ENCODE measurements around the gene RFESD. TPM values are rescaled to one million over a fixed set of nuclear protein-coding genes. Genes with fewer than 3 reads are reported as not detected.

RFESD gene
- total RNA-seq, 1 donor from 2014 or later: 1.6 TPM

- ATAC-seq (no peak), DNase-seq (ENCODE audit: low spot score) (no peak)
Observed at GRCh38 chr5:95660060-95660459, 13.5 kb downstream of the RFESD start.

- DNase-seq (ENCODE audit: low spot score): no peak
- ATAC-seq: no peak
Observed at GRCh38 chr5:95662946-95663345, 16.4 kb downstream of the RFESD start.

- DNase-seq (ENCODE audit: low spot score): no peak
- peak; percentile 89 for ATAC-seq
Observed at GRCh38 chr5:95664204-95664786, 17.7 kb downstream of the RFESD start.

GRCh38 chr5:95667061-95667618, 20.6 kb downstream of the RFESD start:
- ATAC-seq (no peak), DNase-seq (ENCODE audit: low spot score) (no peak)

- ATAC-seq (no peak), DNase-seq (ENCODE audit: low spot score) (no peak)
Observed at GRCh38 chr5:95667678-95668077, 21.1 kb downstream of the RFESD start.

- ATAC-seq (no peak), DNase-seq (ENCODE audit: low spot score) (no peak)
Observed at GRCh38 chr5:95668216-95668615, 21.6 kb downstream of the RFESD start.

- ATAC-seq (no peak), DNase-seq (ENCODE audit: low spot score) (no peak)
Observed at GRCh38 chr5:95668728-95669127, 22.2 kb downstream of the RFESD start.

GRCh38 chr5:95669540-95669939, 23.0 kb downstream of the RFESD start:
- peak; percentile 94 for ATAC-seq

GRCh38 chr5:95669985-95670384, 23.4 kb downstream of the RFESD start:
- DNase-seq (ENCODE audit: low spot score) (no peak), ATAC-seq (no peak)

More at GRCh38 chr5:95669540-95669939, 23.0 kb downstream of the RFESD start:
- DNase-seq (ENCODE audit: low spot score): peak; percentile 77

GRCh38 chr5:95670568-95670967, 24.0 kb downstream of the RFESD start:
- DNase-seq (ENCODE audit: low spot score) (no peak), ATAC-seq (peak; percentile 62)

GRCh38 chr5:95671826-95672225, 25.2 kb downstream of the RFESD start:
- ATAC-seq: no peak
- DNase-seq (ENCODE audit: low spot score): no peak

- peak; percentile 43 for ATAC-seq
- DNase-seq (ENCODE audit: low spot score): no peak
Observed at GRCh38 chr5:95672641-95673040, 26.1 kb downstream of the RFESD start.

- ATAC-seq (peak; percentile 38), DNase-seq (ENCODE audit: low spot score) (no peak)
Observed at GRCh38 chr5:95673081-95673480, 26.5 kb downstream of the RFESD start.

GRCh38 chr5:95682891-95683290, 36.3 kb downstream of the RFESD start, which contains the start of gene SPATA9:
Gene SPATA9, minus strand, starts transcription at chr5:95682991. Its CDS starts 137 bp downstream, at chr5:95682854.
- ATAC-seq: no peak
- no peak for DNase-seq (ENCODE audit: low spot score)

GRCh38 chr5:95684361-95684760, 37.8 kb downstream of the RFESD start:
- ATAC-seq: no peak
- no peak for DNase-seq (ENCODE audit: low spot score)

- DNase-seq (ENCODE audit: low spot score) (no peak), ATAC-seq (no peak)
Observed at GRCh38 chr5:95686651-95687050, 40.1 kb downstream of the RFESD start.

GRCh38 chr5:95689680-95690079, 43.1 kb downstream of the RFESD start:
- no peak for ATAC-seq
- DNase-seq (ENCODE audit: low spot score): no peak

GRCh38 chr5:95690333-95690732, 43.8 kb downstream of the RFESD start:
- ATAC-seq (no peak), DNase-seq (ENCODE audit: low spot score) (no peak)

GRCh38 chr5:95697781-95698681, 51.5 kb downstream of the RFESD start:
- ATAC-seq (no peak), DNase-seq (ENCODE audit: low spot score) (no peak)

GRCh38 chr5:95699337-95699736, 52.8 kb downstream of the RFESD start:
- ATAC-seq (no peak), DNase-seq (ENCODE audit: low spot score) (no peak)

- DNase-seq (ENCODE audit: low spot score) (no peak), ATAC-seq (no peak)
Observed at GRCh38 chr5:95701074-95701473, 54.5 kb downstream of the RFESD start.

- no peak for ATAC-seq
- no peak for DNase-seq (ENCODE audit: low spot score)
Observed at GRCh38 chr5:95704150-95704549, 57.6 kb downstream of the RFESD start.

Measured in left lobe of liver (tissue), 2 donors.